GM10847 (cell line): ENCODE data around the gene PAK4.

Experiments
- POLR2A ChIP-seq: IDR thresholded peaks from 2 replicates; pipeline ENCODE4 v1.6.1; 2011; ENCODE audit not compliant: insufficient read length; ENCODE audit errors: extremely low read depth

Gene PAK4

GRCh38 chr19:39122934-39123731, 2.5 kb upstream of the PAK4 start:
- TF ChIP-seq POLR2A = no peak

- TF ChIP-seq POLR2A = no peak
These were observed 1.3 kb upstream of the PAK4 start for GRCh38 chr19:39124136-39124764.

- TF ChIP-seq POLR2A = no peak
These were observed 410 bp upstream of the PAK4 start for GRCh38 chr19:39125199-39125553.

- no peak for TF ChIP-seq POLR2A
These were observed 964 bp downstream of the PAK4 start for GRCh38 chr19:39126312-39127187.

- no peak for TF ChIP-seq POLR2A
These were observed 2.4 kb downstream of the PAK4 start for GRCh38 chr19:39127812-39128515.

- no peak for TF ChIP-seq POLR2A
These were observed 3.0 kb downstream of the PAK4 start for GRCh38 chr19:39128516-39129079.

GRCh38 chr19:39129116-39129515, 3.5 kb downstream of the PAK4 start:
- no peak for TF ChIP-seq POLR2A

GRCh38 chr19:39130337-39131254, 5.0 kb downstream of the PAK4 start:
- no peak for TF ChIP-seq POLR2A

- TF ChIP-seq POLR2A = no peak
These were observed 5.7 kb downstream of the PAK4 start for GRCh38 chr19:39131255-39131755.

- no peak for TF ChIP-seq POLR2A
These were observed 6.9 kb downstream of the PAK4 start for GRCh38 chr19:39132344-39132969.

- TF ChIP-seq POLR2A = no peak
These were observed 8.1 kb downstream of the PAK4 start for GRCh38 chr19:39133431-39134270.

GRCh38 chr19:39135701-39136100, 10.1 kb downstream of the PAK4 start:
- no peak for TF ChIP-seq POLR2A
